Endodermal cell (in vitro differentiated cells): ENCODE data around the gene CFLAR. TPM values are rescaled to one million over a fixed set of nuclear protein-coding genes. Genes with fewer than 3 reads are reported as not detected.

Experiments used
- DNase-seq: peaks from one replicate; pipeline ENCODE4 v3.0.0-alpha.2; 2017
- H3K27ac ChIP-seq: 2 replicates; pipeline ENCODE4 v1.5.1; 2013; ENCODE audit warnings: mild to moderate bottlenecking, low read depth, low read length, moderate library complexity
- H3K27me3 ChIP-seq: 2 replicates; pipeline ENCODE4 v1.6.1; 2013; ENCODE audit warnings: mild to moderate bottlenecking, low read length, moderate library complexity; ENCODE audit not compliant: insufficient read depth, control insufficient read depth, poor library complexity, severe bottlenecking
- H3K36me3 ChIP-seq: 2 replicates; pipeline ENCODE4 v1.7.0; 2013; ENCODE audit warnings: mild to moderate bottlenecking, low read length, moderate library complexity; ENCODE audit not compliant: control insufficient read depth, insufficient read depth
- H3K4me1 ChIP-seq: one replicate; pipeline ENCODE4 v1.7.0; 2013; ENCODE audit warnings: low read length; ENCODE audit not compliant: control insufficient read depth, insufficient read depth
- H3K4me3 ChIP-seq: 2 replicates; pipeline ENCODE4 v1.5.1; 2013; ENCODE audit warnings: mild to moderate bottlenecking, low read length, moderate library complexity
- H3K9ac ChIP-seq: 2 replicates; pipeline ENCODE4 v1.6.1; 2013; ENCODE audit warnings: mild to moderate bottlenecking, low read length, moderate library complexity; ENCODE audit not compliant: poor library complexity, severe bottlenecking; ENCODE audit errors: extremely low read depth
- H3K9me3 ChIP-seq: 2 replicates; pipeline ENCODE4 v1.6.1; 2013; ENCODE audit warnings: mild to moderate bottlenecking, low read length, moderate library complexity; ENCODE audit not compliant: control insufficient read depth
- H3K27ac Mint-ChIP-seq: 2 replicates; pipeline ENCODE4 v1.8.0; 2020; ENCODE audit warnings: mixed read lengths
- H3K27me3 Mint-ChIP-seq: 2 replicates; pipeline ENCODE4 v1.8.0; 2021; ENCODE audit warnings: mild to moderate bottlenecking, mixed read lengths; ENCODE audit not compliant: insufficient read depth
- H3K36me3 Mint-ChIP-seq: 2 replicates; pipeline ENCODE4 v1.8.0; 2020; ENCODE audit warnings: low read depth, mixed read lengths
- H3K4me1 Mint-ChIP-seq: 2 replicates; pipeline ENCODE4 v1.8.0; 2020; ENCODE audit warnings: mixed read lengths
- H3K4me3 Mint-ChIP-seq: 2 replicates; pipeline ENCODE4 v1.8.0; 2020; ENCODE audit warnings: mild to moderate bottlenecking, moderate library complexity, mixed read lengths
- H3K9me3 Mint-ChIP-seq: 2 replicates; pipeline ENCODE4 v1.8.0; 2020; ENCODE audit warnings: mild to moderate bottlenecking, mixed read lengths
- WGBS, 2 experiments: methylation state at CpG; one replicate each; pipeline versions ENCODE4 v1.1.5 to v1.1.7; 2013; ENCODE audit warnings: missing lambda C conversion rate in 2 of 2, mixed read lengths in 1 of 2; ENCODE audit not compliant: insufficient coverage in 1 of 2, insufficient read length in 1 of 2; 5-methylcytosine and 5-hydroxymethylcytosine counted together
- total RNA-seq, 2 donors: library from RNA; stranded (reverse); fragmentation: NEBNext Ultra II Directional in 1 of 2; extraction: Animal tissue kit (Norgen Biotek cat#: 25700) in 1 of 2; gene quantifications; 2 replicates in 1 of 2; 3 replicates in 1 of 2; pipeline ENCODE4 v1.2.1, GENCODE V29; 2021
- TF ChIP-seq, protein P1 (sequence below): fragments of 200-600 bp; sonication (generic); conservative IDR thresholded peaks from 2 replicates; pipeline ENCODE4 v1.5.0; 2021; ENCODE audit warnings: antibody characterized with exemption, mild to moderate bottlenecking

CFLAR gene
- total RNA-seq, 2 donors from 2014 or later = 168 to 197 TPM

- H3K27me3 Mint-ChIP-seq = no peaks in the 10 kb centered on the region
- 92 to 100% methylated on average over 2 to 4 of the region's 4 CpGs for WGBS, 2 experiments
- peaks cover 16% of the 10 kb centered on the region for H3K4me1 Mint-ChIP-seq
- H3K9me3 Mint-ChIP-seq = no peaks in the 10 kb centered on the region
- no peak for DNase-seq
- H3K27ac Mint-ChIP-seq = peak overlapping the region; percentile 87
- peaks cover 74% of the 10 kb centered on the region for H3K36me3 Mint-ChIP-seq
- Histone ChIP-seq H3K4me3 (peak overlapping the region; percentile 14), H3K27ac (peak overlapping the region; percentile 45), H3K36me3 (peaks cover 78% of the 10 kb centered on the region), H3K27me3 (no peaks in the 10 kb centered on the region), H3K9me3 (peaks cover 4% of the 10 kb centered on the region), H3K9ac (no peak overlapping the region), H3K4me1 (peaks cover 8% of the 10 kb centered on the region)
- H3K4me3 Mint-ChIP-seq = no peak overlapping the region
- TF ChIP-seq, protein P1, sequence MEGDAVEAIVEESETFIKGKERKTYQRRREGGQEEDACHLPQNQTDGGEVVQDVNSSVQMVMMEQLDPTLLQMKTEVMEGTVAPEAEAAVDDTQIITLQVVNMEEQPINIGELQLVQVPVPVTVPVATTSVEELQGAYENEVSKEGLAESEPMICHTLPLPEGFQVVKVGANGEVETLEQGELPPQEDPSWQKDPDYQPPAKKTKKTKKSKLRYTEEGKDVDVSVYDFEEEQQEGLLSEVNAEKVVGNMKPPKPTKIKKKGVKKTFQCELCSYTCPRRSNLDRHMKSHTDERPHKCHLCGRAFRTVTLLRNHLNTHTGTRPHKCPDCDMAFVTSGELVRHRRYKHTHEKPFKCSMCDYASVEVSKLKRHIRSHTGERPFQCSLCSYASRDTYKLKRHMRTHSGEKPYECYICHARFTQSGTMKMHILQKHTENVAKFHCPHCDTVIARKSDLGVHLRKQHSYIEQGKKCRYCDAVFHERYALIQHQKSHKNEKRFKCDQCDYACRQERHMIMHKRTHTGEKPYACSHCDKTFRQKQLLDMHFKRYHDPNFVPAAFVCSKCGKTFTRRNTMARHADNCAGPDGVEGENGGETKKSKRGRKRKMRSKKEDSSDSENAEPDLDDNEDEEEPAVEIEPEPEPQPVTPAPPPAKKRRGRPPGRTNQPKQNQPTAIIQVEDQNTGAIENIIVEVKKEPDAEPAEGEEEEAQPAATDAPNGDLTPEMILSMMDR = no peak
Measured at GRCh38 chr2:201157694-201158093, 41.7 kb downstream of the CFLAR start.

DNA sequence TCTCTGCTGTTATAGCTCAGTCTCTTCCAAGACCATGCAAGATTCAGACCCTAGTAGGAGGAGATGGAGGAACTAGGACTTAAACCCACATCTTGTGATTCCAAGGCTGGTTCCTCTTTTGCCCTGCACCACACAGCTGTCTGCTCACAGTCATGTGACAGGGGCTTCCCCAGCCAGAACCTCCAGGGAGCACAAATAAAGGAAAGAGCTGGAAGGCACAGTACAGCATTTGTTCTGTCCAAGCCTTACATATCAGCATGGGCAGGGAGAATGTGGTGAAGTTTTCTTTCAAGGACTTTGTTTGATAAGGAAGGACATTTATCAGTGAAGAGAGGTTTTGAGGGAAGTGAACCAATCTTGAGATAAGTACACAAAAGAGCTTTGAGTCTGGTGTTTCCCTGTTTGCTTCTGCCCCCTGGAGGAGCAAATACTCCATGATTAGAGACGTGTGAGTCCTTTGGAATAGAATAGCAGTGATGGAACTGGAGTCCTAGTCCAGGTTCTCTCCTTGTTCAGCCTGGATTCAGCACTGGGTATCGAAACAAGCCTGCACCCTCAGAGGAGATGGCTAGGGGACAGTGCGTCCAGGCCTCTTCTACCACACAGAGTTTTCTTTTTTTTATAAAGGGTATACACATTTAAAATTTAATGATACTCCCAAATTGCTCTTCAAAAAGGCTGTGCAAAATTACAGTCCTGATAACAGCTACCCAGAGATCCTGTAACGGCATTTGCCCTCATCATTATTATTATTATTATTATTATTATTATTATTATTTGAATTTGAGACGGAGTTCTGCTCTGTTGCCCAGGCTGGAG lies 42.4 kb downstream of the CFLAR start:
- peak overlapping the region; percentile 87 for H3K27ac Mint-ChIP-seq
- H3K9me3 Mint-ChIP-seq = no peaks in the 10 kb centered on the region
- peak overlapping the region; percentile 14 for H3K4me3 ChIP-seq
- H3K4me3 Mint-ChIP-seq = no peak overlapping the region
- peaks cover 79% of the 10 kb centered on the region for H3K36me3 ChIP-seq
- WGBS, 2 experiments = 54% methylated on average over 3 of the region's 5 CpGs; no CpG with 5 or more reads in 1 of the 2 experiments
- peak; percentile 89 for DNase-seq
- H3K9me3 ChIP-seq = peaks cover 10% of the 10 kb centered on the region
- H3K27ac ChIP-seq = peak overlapping the region; percentile 45
- no peaks in the 10 kb centered on the region for H3K27me3 Mint-ChIP-seq
- no peaks in the 10 kb centered on the region for H3K27me3 ChIP-seq
- no peak overlapping the region for H3K9ac ChIP-seq
- peaks cover 8% of the 10 kb centered on the region for H3K4me1 ChIP-seq
- H3K36me3 Mint-ChIP-seq = peaks cover 75% of the 10 kb centered on the region
- TF ChIP-seq, protein P1 = peak; percentile 89
- peaks cover 16% of the 10 kb centered on the region for H3K4me1 Mint-ChIP-seq

GRCh38 chr2:201164166-201164565 lies 48.2 kb downstream of the CFLAR start:
- Mint-ChIP-seq H3K4me1 (no peaks in the 10 kb centered on the region), H3K27me3 (no peaks in the 10 kb centered on the region), H3K4me3 (no peak overlapping the region), H3K36me3 (peaks cover 83% of the 10 kb centered on the region), H3K9me3 (peaks cover 44% of the 10 kb centered on the region), H3K27ac (no peak overlapping the region)
- H3K27me3 ChIP-seq = no peaks in the 10 kb centered on the region
- no peaks in the 10 kb centered on the region for H3K4me1 ChIP-seq
- no CpG with 5 or more reads among the region's 1 CpG for WGBS, 2 experiments
- H3K9ac ChIP-seq = no peak overlapping the region
- H3K27ac ChIP-seq = no peak overlapping the region
- TF ChIP-seq, protein P1 = no peak
- H3K36me3 ChIP-seq = peaks cover 72% of the 10 kb centered on the region
- DNase-seq = no peak
- peak overlapping the region; percentile 51 for H3K4me3 ChIP-seq
- H3K9me3 ChIP-seq = peaks cover 53% of the 10 kb centered on the region
